Osteocyte (in vitro differentiated cells): ENCODE results near the gene ITIH5. TPM values are rescaled to one million over a fixed set of nuclear protein-coding genes. Genes with fewer than 3 reads are reported as not detected.
"Not testable (repeated sequence)": the region's sequence is repeated elsewhere in the genome, so short reads cannot be mapped to it uniquely, and the experiment has no call there.

ENCODE experiments used
- DNase-seq: peaks from one replicate; pipeline ENCODE4 v3.0.0; 2021; ENCODE audit warnings: mixed read lengths; ENCODE audit not compliant: unreplicated experiment; ENCODE audit errors: extremely low spot score
- H3K27ac Mint-ChIP-seq: one replicate; pipeline ENCODE4 v1.8.0; 2021; ENCODE audit warnings: mild to moderate bottlenecking, mixed read lengths; ENCODE audit not compliant: unreplicated experiment
- H3K27me3 Mint-ChIP-seq: one replicate; pipeline ENCODE4 v1.8.0; 2021; ENCODE audit warnings: mixed read lengths; ENCODE audit not compliant: unreplicated experiment
- H3K36me3 Mint-ChIP-seq: one replicate; pipeline ENCODE4 v1.8.0; 2021; ENCODE audit warnings: mixed read lengths; ENCODE audit not compliant: unreplicated experiment
- H3K4me1 Mint-ChIP-seq: one replicate; pipeline ENCODE4 v1.8.0; 2021; ENCODE audit warnings: mixed read lengths; ENCODE audit not compliant: unreplicated experiment
- H3K4me3 Mint-ChIP-seq: one replicate; pipeline ENCODE4 v1.8.0; 2021; ENCODE audit warnings: mild to moderate bottlenecking, moderate library complexity, mixed read lengths; ENCODE audit not compliant: unreplicated experiment
- H3K9me3 Mint-ChIP-seq: one replicate; pipeline ENCODE4 v1.8.0; 2021; ENCODE audit warnings: mixed read lengths; ENCODE audit not compliant: unreplicated experiment
- total RNA-seq: library from RNA; stranded (reverse); gene quantifications from 2 replicates; pipeline ENCODE4 v1.2.1, GENCODE V29; 2021
- TF ChIP-seq, protein P1 (sequence below): fragments of 200-600 bp; sonication (generic); IDR thresholded peaks from 2 replicates; pipeline ENCODE4 v1.5.0; 2021; ENCODE audit warnings: antibody characterized with exemption, mild to moderate bottlenecking, moderate library complexity

Gene ITIH5
- total RNA-seq, 1 donor from 2014 or later: 0.35 TPM

DNA sequence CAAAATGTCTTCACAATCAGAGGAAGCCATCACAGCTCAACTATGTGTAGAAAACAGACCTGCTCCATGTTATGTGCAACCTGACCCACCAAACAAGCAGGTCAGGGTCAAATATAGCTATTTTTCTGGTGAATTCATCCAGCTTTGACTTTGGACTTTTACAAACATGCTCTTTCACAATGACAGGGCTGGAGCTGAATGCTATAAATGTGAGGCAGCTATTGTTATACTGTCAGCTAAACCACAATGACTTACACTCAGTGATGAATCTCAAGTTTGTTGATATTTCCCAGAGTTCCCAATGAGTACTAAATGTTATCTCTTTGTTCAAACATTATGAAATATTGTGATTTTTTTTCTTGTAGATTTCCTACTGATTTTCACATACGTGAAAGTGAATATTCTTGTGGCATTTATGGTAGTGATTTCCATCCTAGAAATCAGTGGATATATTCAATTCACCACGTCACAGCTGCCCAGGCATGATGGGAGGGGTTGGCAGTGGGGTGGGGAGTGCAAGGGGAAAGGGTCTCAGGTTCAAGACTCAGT lies 33.9 kb upstream of the ITIH5 start:
- DNase-seq: no peak
- Mint-ChIP-seq H3K9me3 (peaks cover 4% of the 10 kb centered on the region), H3K4me1 (no peaks in the 10 kb centered on the region), H3K27me3 (peaks cover 7% of the 10 kb centered on the region), H3K27ac (no peak overlapping the region), H3K4me3 (no peak overlapping the region), H3K36me3 (no peaks in the 10 kb centered on the region)
- TF ChIP-seq, protein P1, sequence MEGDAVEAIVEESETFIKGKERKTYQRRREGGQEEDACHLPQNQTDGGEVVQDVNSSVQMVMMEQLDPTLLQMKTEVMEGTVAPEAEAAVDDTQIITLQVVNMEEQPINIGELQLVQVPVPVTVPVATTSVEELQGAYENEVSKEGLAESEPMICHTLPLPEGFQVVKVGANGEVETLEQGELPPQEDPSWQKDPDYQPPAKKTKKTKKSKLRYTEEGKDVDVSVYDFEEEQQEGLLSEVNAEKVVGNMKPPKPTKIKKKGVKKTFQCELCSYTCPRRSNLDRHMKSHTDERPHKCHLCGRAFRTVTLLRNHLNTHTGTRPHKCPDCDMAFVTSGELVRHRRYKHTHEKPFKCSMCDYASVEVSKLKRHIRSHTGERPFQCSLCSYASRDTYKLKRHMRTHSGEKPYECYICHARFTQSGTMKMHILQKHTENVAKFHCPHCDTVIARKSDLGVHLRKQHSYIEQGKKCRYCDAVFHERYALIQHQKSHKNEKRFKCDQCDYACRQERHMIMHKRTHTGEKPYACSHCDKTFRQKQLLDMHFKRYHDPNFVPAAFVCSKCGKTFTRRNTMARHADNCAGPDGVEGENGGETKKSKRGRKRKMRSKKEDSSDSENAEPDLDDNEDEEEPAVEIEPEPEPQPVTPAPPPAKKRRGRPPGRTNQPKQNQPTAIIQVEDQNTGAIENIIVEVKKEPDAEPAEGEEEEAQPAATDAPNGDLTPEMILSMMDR: no peak

DNA sequence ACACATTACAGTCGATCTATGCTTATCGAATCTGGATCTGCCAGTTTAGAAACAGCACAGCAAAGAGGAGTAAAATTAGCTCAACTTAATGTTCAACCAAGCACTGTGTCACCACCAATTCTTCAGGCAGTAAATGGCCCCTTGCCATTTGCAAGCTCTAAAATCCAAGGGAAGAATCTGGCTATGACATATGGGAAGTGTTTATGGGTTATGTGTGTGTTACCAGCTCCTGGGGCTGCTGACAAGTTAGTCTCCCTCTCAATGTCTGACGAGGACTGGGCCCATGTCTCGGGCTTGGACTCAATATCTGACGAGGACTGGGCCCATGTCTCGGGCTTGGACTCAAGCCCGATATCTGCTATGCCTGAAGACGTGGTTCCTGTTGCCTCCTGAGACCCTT lies 30.7 kb upstream of the ITIH5 start:
- H3K27ac Mint-ChIP-seq: no peak overlapping the region
- H3K4me1 Mint-ChIP-seq: no peaks in the 10 kb centered on the region
- TF ChIP-seq, protein P1: no peak
- H3K4me3 Mint-ChIP-seq: no peak overlapping the region
- H3K27me3 Mint-ChIP-seq: no peaks in the 10 kb centered on the region
- no peak for DNase-seq
- no peaks in the 10 kb centered on the region for H3K36me3 Mint-ChIP-seq
- H3K9me3 Mint-ChIP-seq: peaks cover 13% of the 10 kb centered on the region

DNA sequence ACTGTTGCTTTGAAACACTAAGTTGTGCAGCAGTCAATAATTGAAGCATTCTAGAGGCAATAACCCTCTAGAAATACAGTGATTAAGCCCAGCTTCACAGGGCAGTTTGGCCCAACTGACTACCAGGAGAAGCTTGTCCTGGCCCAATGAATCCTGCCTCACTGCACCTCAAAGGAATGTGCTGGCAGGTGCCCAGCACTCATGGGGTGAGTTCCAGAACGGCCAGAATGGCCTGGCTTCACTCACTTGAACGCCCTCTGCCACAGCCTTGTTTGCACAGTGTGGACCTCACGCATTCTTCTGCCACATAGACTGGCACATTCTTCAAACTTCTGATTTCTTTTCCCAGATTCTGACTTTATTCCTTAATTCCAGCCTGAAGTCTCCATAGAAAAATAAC lies 29.8 kb upstream of the ITIH5 start:
- TF ChIP-seq, protein P1: no peak
- Mint-ChIP-seq H3K27ac (no peak overlapping the region), H3K27me3 (no peaks in the 10 kb centered on the region), H3K36me3 (no peaks in the 10 kb centered on the region), H3K4me3 (no peak overlapping the region), H3K4me1 (no peaks in the 10 kb centered on the region), H3K9me3 (peaks cover 16% of the 10 kb centered on the region)
- no peak for DNase-seq

DNA sequence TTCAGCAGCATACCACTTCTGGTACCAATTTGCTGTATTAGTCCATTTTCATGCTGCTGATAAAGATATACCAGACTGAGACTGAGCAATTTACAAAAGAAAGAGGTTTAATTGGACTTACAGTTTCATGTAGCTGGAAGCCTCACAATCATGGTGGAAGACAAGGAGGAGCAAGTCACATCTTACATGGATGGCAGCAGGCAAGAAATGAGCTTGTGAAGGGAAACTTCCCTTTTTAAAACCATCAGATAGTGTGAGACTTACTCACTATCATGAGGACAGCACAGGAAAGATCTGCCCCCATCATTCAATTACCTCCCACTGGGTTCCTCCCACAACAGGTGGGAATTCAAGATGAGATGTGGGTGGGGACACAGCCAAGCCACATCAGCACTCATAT lies 26.4 kb upstream of the ITIH5 start:
- peaks cover 19% of the 10 kb centered on the region for H3K9me3 Mint-ChIP-seq
- not testable (repeated sequence) for H3K27me3 Mint-ChIP-seq, DNase-seq, H3K4me1 Mint-ChIP-seq, H3K36me3 Mint-ChIP-seq, H3K27ac Mint-ChIP-seq, H3K4me3 Mint-ChIP-seq

DNA sequence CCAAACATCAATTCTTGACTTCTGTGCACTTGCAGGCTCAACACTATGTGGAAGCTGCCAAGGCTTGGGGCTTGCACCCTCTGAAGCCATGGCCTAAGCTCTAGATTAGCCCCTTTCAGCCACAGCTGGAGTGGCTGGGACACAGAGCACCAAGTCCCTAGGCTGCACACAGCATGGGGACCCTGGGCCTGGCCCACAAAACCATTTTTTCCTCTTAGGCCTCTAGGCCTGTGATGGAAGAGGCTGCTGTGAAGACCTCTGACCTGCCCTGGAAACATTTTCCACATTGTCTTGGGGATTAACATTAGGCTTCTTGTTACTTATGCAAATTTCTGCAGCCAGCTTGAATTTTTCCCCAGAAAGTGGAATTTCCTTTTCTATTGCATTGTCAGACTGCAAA lies 25.6 kb upstream of the ITIH5 start:
- not testable (repeated sequence) for H3K36me3 Mint-ChIP-seq, H3K4me3 Mint-ChIP-seq, H3K4me1 Mint-ChIP-seq, H3K27ac Mint-ChIP-seq, DNase-seq, H3K27me3 Mint-ChIP-seq
- H3K9me3 Mint-ChIP-seq: peaks cover 19% of the 10 kb centered on the region

DNA sequence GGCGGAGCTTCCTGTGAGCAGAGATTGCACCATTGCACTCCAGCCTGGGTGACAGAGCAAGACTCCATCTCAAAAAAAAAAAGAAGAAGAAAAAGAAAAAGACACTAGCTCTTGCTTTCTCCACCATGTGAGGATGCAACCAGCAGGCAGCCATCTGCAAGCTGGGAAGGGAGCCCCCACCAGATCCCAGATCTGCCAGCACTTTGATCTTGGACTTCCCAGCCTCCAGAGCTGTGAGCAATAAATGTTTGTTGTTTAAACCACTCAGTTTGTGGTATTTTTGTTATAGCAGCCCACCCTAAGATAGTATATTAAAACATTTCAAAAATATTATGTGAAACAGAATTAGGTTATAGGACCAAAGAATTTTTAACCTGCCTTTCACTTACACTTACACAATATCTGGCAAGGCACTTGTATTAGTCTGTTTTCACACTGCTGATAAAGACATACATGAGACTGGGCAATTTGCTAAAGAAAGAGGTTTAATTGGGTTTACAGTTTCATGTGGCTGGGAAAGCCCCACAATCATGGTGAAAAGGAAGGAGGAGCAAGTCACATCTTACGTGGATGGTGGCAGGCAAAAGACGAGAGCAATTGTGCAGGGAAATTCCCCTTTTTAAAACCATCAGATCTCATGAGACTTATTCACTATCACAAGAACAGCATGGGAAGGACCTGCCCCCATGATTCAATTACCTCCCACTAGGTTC lies 24.3 kb upstream of the ITIH5 start:
- not testable (repeated sequence) for H3K4me1 Mint-ChIP-seq, H3K36me3 Mint-ChIP-seq, DNase-seq, H3K27me3 Mint-ChIP-seq, H3K4me3 Mint-ChIP-seq, H3K27ac Mint-ChIP-seq
- peaks cover 19% of the 10 kb centered on the region for H3K9me3 Mint-ChIP-seq
